ENCODE measurements around the gene ZG16. TPM values are rescaled to one million over a fixed set of nuclear protein-coding genes. Genes with fewer than 3 reads are reported as not detected.

The ZG16 gene
- total and polyA plus RNA-seq, 7 donors, result 0.01 to 0.03 (median 0.01) TPM; not detected in 4

GRCh38 chr16:29811170-29811895 is 33.3 kb downstream of the ZG16 start:
- peak; percentile 96 to 98 for DNase-seq
- Histone ChIP-seq H3K27me3 (ENCODE audit: insufficient read depth in 3 of 3, low read length in 2 of 3) (no peaks in the 10 kb centered on the region), H3K9me3 (no peaks in the 10 kb centered on the region), H3K27ac (peak overlapping the region; percentile 89), H3K36me3 (ENCODE audit: insufficient read depth in 1 of 2, low read depth in 1 of 2) (peaks cover 0 to 19% of the 10 kb centered on the region in 2 donors), H3K4me3 (peak overlapping the region; percentile 74), H3K4me1 (peaks cover 46% of the 10 kb centered on the region)
- intact Hi-C loops (cut with DNase I), result no loop called here
- 0 to 1% (median 0%) methylated on average over 20 to 31 of the region's 31 CpGs for WGBS, 3 donors
- ATAC-seq, result peak; percentile 78 to 81 (median 78)
- TF ChIP-seq CTCF (IDR thresholded peaks at IDR 0.05), result no peak

- DNase-seq (peak; percentile 68 to 77), ATAC-seq (no peak)
- no peak for TF ChIP-seq CTCF (IDR thresholded peaks at IDR 0.05)
- WGBS, 3 donors, result 7 to 11% (median 8%) methylated on average over 41 to 69 of the region's 69 CpGs
- peaks cover 0 to 19% of the 10 kb centered on the region in 2 donors for H3K36me3 ChIP-seq (ENCODE audit: insufficient read depth in 1 of 2, low read depth in 1 of 2)
- H3K27ac ChIP-seq, result peak within 1 kb of the TSS; percentile 89
- H3K4me1 ChIP-seq, result peaks cover 47% of the 10 kb centered on the region
- no peaks in the 10 kb centered on the region for H3K27me3 ChIP-seq (ENCODE audit: insufficient read depth in 3 of 3, low read length in 2 of 3)
- H3K4me3 ChIP-seq, result peak within 1 kb of the TSS; percentile 74
- intact Hi-C loops (cut with DNase I), result no loop called here
- H3K9me3 ChIP-seq, result no peaks in the 10 kb centered on the region
Measured at GRCh38 chr16:29811896-29812665, 34.0 kb downstream of the ZG16 start, which contains the start of gene PRRT2. Gene PRRT2, plus strand, starts transcription at chr16:29812193. Its CDS starts 862 bp downstream, at chr16:29813055.

- H3K9me3 ChIP-seq, result no peaks in the 10 kb centered on the region
- H3K27ac ChIP-seq, result no peak overlapping the region
- peak overlapping the region; percentile 74 for H3K4me3 ChIP-seq
- intact Hi-C loops (cut with DNase I), result no loop called here
- peaks cover 49% of the 10 kb centered on the region for H3K4me1 ChIP-seq
- WGBS, 3 donors, result 81 to 84% (median 83%) methylated on average over 9 of the region's 9 CpGs
- DNase-seq, result no peak
- ATAC-seq, result no peak
- no peaks in the 10 kb centered on the region for H3K27me3 ChIP-seq (ENCODE audit: insufficient read depth in 3 of 3, low read length in 2 of 3)
- no peak for TF ChIP-seq CTCF (IDR thresholded peaks at IDR 0.05)
- H3K36me3 ChIP-seq (ENCODE audit: insufficient read depth in 1 of 2, low read depth in 1 of 2), result peaks cover 0 to 24% of the 10 kb centered on the region in 2 donors
Measured at GRCh38 chr16:29812754-29813643, 34.9 kb downstream of the ZG16 start.

GRCh38 chr16:29813644-29814562 is 35.8 kb downstream of the ZG16 start:
- no peak overlapping the region for H3K4me3 ChIP-seq

More at GRCh38 chr16:29813644-29814562, 35.8 kb downstream of the ZG16 start:
- H3K4me1 ChIP-seq, result peaks cover 40% of the 10 kb centered on the region
- intact Hi-C loops (cut with DNase I), result no loop called here
- DNase-seq, result no peak
- WGBS, 3 donors, result 80 to 84% (median 83%) methylated on average over 23 to 24 of the region's 24 CpGs
- no peak overlapping the region for H3K27ac ChIP-seq
- no peak for ATAC-seq
- H3K27me3 ChIP-seq (ENCODE audit: insufficient read depth in 3 of 3, low read length in 2 of 3), result no peaks in the 10 kb centered on the region
- no peaks in the 10 kb centered on the region for H3K9me3 ChIP-seq
- H3K36me3 ChIP-seq (ENCODE audit: insufficient read depth in 1 of 2, low read depth in 1 of 2), result peaks cover 0 to 28% of the 10 kb centered on the region in 2 donors
- TF ChIP-seq CTCF (IDR thresholded peaks at IDR 0.05), result no peak

Data from psoas muscle (tissue), 8 donors.